Thyroid gland (tissue), 4 donors: ENCODE data around the gene BRIP1.

Experiments
- CTCF ChIP-seq, 6 experiments: fragments of 200-600 bp in 3 of 6; fragments of 450-650 bp in 3 of 6; sonication (generic) in 3 of 6; IDR thresholded peaks; one replicate each; pipeline ENCODE4 v1.5.1; 2016 to 2019; ENCODE audit warnings: antibody characterized with exemption in 6 of 6, mild to moderate bottlenecking in 2 of 6, inconsistent platforms in 1 of 6, moderate library complexity in 1 of 6
- POLR2A ChIP-seq, 2 donors: fragments of 450-650 bp; IDR thresholded peaks; one replicate each; pipeline ENCODE4 v1.6.1; 2017; ENCODE audit warnings: antibody characterized with exemption in 2 of 2, mild to moderate bottlenecking in 2 of 2, moderate library complexity in 1 of 2

DNA sequence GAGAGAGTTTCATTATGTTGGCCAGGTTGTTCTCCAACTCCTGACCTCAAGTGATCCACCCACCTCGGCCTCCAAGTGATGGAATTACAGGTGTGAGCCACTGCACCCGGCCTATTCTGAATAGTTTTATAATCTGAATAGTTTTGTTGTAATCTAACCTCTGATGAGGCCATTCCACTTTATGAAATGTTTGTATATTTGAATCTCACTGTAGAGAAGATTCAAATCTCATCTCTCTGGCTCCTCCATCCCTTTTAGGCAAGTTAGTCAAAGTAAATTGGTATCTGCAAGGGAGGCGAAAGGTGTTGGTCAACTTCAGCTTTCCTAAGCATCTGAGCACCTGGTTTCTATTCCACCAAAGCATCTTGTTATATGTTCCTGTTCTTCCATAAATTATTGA is 131.2 kb downstream of the BRIP1 start:
- TF ChIP-seq CTCF (IDR thresholded peaks at IDR 0.05): no peak
- no peak for TF ChIP-seq POLR2A (IDR thresholded peaks at IDR 0.05)
